Mesendoderm (in vitro differentiated cells): ENCODE data around the gene DMP1.
A peak's percentile ranks its signal among the peaks of the same experiment; 100 is the strongest.

Source experiments
- DNase-seq: peaks from one replicate; pipeline ENCODE4 v3.0.0; 2013
- H2AK5ac ChIP-seq: 2 replicates; pipeline ENCODE4 v1.6.1; 2013; ENCODE audit warnings: low read length, inconsistent platforms
- H2BK120ac ChIP-seq: 2 replicates; pipeline ENCODE4 v1.6.1; 2013; ENCODE audit warnings: low read depth, mild to moderate bottlenecking, low read length, moderate library complexity, mixed read lengths
- H2BK15ac ChIP-seq: replicated peaks from 2 replicates; pipeline ENCODE4 v1.6.1; 2013; ENCODE audit warnings: low read depth, mild to moderate bottlenecking, moderate library complexity
- H2BK5ac ChIP-seq: 2 replicates; pipeline ENCODE4 v1.6.1; 2013; ENCODE audit warnings: low read length, inconsistent platforms
- H3K18ac ChIP-seq: 2 replicates; pipeline ENCODE4 v1.6.1; 2013; ENCODE audit warnings: mild to moderate bottlenecking, low read length, mixed read lengths
- H3K23ac ChIP-seq: one replicate; pipeline ENCODE4 v1.6.1; 2013; ENCODE audit warnings: low read length
- H3K27ac ChIP-seq: 2 replicates; pipeline ENCODE4 v1.5.1; 2013; ENCODE audit warnings: low read depth, mild to moderate bottlenecking, inconsistent platforms, low read length, moderate library complexity
- H3K27me3 ChIP-seq: 2 replicates; pipeline ENCODE4 v1.6.1; 2013; ENCODE audit warnings: low read length, control low read depth, mild to moderate bottlenecking, inconsistent platforms; ENCODE audit not compliant: insufficient read depth, poor library complexity
- H3K36me3 ChIP-seq: 2 replicates; pipeline ENCODE4 v1.6.1; 2013; ENCODE audit warnings: low read length, inconsistent platforms; ENCODE audit not compliant: control insufficient read depth, insufficient read depth
- H3K4ac ChIP-seq: one replicate; pipeline ENCODE4 v1.6.1; 2013; ENCODE audit warnings: low read depth, mild to moderate bottlenecking, low read length, moderate library complexity
- H3K4me1 ChIP-seq: 2 replicates; pipeline ENCODE4 v1.6.1; 2013; ENCODE audit warnings: low read depth, low read length, inconsistent platforms; ENCODE audit not compliant: control insufficient read depth
- H3K4me2 ChIP-seq: 2 replicates; pipeline ENCODE4 v1.6.1; 2013; ENCODE audit warnings: low read length
- H3K4me3 ChIP-seq: 2 replicates; pipeline ENCODE4 v1.5.1; 2013; ENCODE audit warnings: mild to moderate bottlenecking, low read length
- H3K56ac ChIP-seq: one replicate; pipeline ENCODE4 v1.6.1; 2013; ENCODE audit warnings: low read length
- H3K79me1 ChIP-seq: 2 replicates; pipeline ENCODE4 v1.6.1; 2013; ENCODE audit warnings: low read length, inconsistent platforms
- H3K79me2 ChIP-seq: 2 replicates; pipeline ENCODE4 v1.6.1; 2013; ENCODE audit warnings: mild to moderate bottlenecking, low read length; ENCODE audit not compliant: control insufficient read depth, insufficient read depth
- H3K9ac ChIP-seq: 2 replicates; pipeline ENCODE4 v1.6.1; 2013; ENCODE audit warnings: low read length, inconsistent platforms
- H4K5ac ChIP-seq: one replicate; pipeline ENCODE4 v1.6.1; 2013; ENCODE audit warnings: low read length
- H4K8ac ChIP-seq: one replicate; pipeline ENCODE4 v1.6.1; 2013; ENCODE audit warnings: low read depth, mild to moderate bottlenecking, control low read depth, low read length, moderate library complexity
- WGBS: extraction: QIAGEN DNeasy Blood & Tissue Kit; methylation state at CpG from one replicate; pipeline ENCODE4 v1.1.7; 2013; ENCODE audit warnings: low lambda C conversion rate, missing lambda C conversion rate; ENCODE audit not compliant: insufficient coverage; ENCODE audit errors: extremely low coverage; 5-methylcytosine and 5-hydroxymethylcytosine counted together

Gene DMP1

GRCh38 chr4:87707279-87707918, 57.3 kb downstream of the DMP1 start:
- no peak overlapping the region for H2AK5ac ChIP-seq
- no peak overlapping the region for H2BK15ac ChIP-seq
- no peak overlapping the region for H3K9ac ChIP-seq
- no peak overlapping the region for H3K56ac ChIP-seq
- H3K36me3 ChIP-seq = no peaks in the 10 kb centered on the region
- H3K79me1 ChIP-seq = no peaks in the 10 kb centered on the region
- H3K27ac ChIP-seq = no peak overlapping the region
- no peak overlapping the region for H3K4ac ChIP-seq
- H2BK120ac ChIP-seq = no peak overlapping the region
- no peak overlapping the region for H3K18ac ChIP-seq
- H3K79me2 ChIP-seq = no peaks in the 10 kb centered on the region
- H3K4me3 ChIP-seq = no peak overlapping the region
- H3K4me2 ChIP-seq = no peak overlapping the region
- H2BK5ac ChIP-seq = no peak overlapping the region
- H3K23ac ChIP-seq = no peak overlapping the region
- peak; percentile 70 for DNase-seq
- H3K4me1 ChIP-seq = no peaks in the 10 kb centered on the region
- H3K27me3 ChIP-seq = no peaks in the 10 kb centered on the region
- no peak overlapping the region for H4K5ac ChIP-seq
- WGBS = no CpG with 5 or more reads among the region's 4 CpGs
- no peak overlapping the region for H4K8ac ChIP-seq
